Activated CD4-positive, alpha-beta T cell treated with anti-CD3 and anti-CD28 coated beads, Interleukin-2, amount 50 U/mL, for 48 hours (primary cell): ENCODE measurements around the gene ZNF552.
"Not testable (repeated sequence)": the region's sequence is repeated elsewhere in the genome, so short reads cannot be mapped to it uniquely, and the experiment has no call there.

Experiments
- DNase-seq, 2 experiments: peaks; one replicate each; pipeline ENCODE4 v3.0.0-alpha.2; 2020

The ZNF552 gene

GRCh38 chr19:57814505-57815246, at the start of gene ZNF552:
Gene ZNF552, minus strand, starts transcription at chr19:57814913. Its CDS starts 170 bp downstream, at chr19:57814743.
- DNase-seq: peak; percentile 75 to 79

DNA sequence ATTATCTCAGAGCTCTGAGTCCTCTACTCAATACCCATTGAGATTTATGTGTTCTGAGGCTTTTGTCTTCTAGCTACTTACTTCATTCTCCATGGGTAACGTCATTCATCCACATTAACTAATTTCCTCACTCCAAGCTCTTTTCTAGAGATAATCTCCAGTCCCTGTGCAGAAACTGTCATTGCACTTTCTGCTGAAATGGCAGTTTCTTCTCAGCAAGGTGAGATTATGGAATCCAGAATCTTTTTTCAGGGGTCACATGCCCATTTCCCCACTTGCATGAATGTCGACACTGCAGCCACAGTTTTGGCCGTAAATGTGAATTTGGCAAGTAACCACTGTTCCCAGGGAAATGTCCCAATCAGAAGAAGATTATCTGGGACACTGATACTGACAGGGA, 47.6 kb upstream of the ZNF552 start:
- not testable (repeated sequence) for DNase-seq

GRCh38 chr19:57854117-57854516, 39.4 kb upstream of the ZNF552 start:
- not testable (repeated sequence) for DNase-seq

- not testable (repeated sequence) for DNase-seq
Measured at GRCh38 chr19:57851812-57852603, 37.3 kb upstream of the ZNF552 start.

GRCh38 chr19:57850553-57851017, 35.9 kb upstream of the ZNF552 start:
- peak; percentile 27 to 34 for DNase-seq

GRCh38 chr19:57849666-57850473, 35.2 kb upstream of the ZNF552 start, which contains the start of gene ZNF587:
Gene ZNF587, plus strand, starts transcription at chr19:57849859. Its CDS starts 180 bp downstream, at chr19:57850039.
- DNase-seq: peak; percentile 71 to 77

DNA sequence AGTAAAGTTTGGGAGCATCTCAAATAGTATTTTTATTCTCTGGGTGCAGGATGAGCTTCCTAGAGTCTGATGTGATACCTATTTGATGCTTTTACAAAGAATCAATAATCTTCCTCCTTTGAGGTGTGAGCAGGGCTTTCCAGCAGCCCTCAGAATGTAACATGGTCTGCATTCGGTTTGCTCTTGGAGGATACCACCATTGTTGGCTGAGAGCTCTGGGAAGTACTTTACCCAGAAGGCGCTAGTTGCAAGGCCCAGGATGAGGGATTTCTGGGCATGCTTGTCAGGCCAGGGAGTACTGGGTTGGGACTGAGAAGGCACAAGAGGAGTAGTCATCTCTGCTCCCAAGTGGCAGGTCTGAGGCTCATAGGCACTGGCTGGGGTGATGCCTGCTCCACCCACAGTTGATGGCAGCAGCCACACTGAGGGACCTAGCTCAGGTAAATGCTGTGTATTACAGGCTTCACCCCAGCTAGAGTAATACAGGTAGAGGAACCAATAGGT, 34.5 kb upstream of the ZNF552 start:
- not testable (repeated sequence) for DNase-seq

DNA sequence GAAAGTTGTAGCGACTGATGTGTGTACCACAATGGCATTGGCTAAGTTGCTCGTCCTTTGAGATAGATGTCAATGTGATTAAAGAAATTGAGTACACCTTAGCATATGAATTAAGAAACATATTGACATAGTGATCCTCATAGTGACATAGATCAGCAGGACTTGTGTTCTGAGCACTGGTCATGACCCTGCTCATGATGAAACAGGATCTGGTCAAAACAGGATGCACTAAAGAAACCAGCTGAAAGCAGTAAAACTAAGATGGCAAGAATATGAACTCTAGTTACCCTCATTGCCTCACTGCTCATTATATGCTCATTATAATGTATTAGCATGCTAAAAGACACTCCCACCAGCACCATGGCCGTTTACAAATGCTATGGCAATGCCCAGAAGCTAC, 32.5 kb upstream of the ZNF552 start:
- DNase-seq: not testable (repeated sequence)

GRCh38 chr19:57841122-57841763, 26.5 kb upstream of the ZNF552 start:
- DNase-seq: no peak

- not testable (repeated sequence) for DNase-seq
Measured at GRCh38 chr19:57838622-57839191, 24.0 kb upstream of the ZNF552 start.

DNA sequence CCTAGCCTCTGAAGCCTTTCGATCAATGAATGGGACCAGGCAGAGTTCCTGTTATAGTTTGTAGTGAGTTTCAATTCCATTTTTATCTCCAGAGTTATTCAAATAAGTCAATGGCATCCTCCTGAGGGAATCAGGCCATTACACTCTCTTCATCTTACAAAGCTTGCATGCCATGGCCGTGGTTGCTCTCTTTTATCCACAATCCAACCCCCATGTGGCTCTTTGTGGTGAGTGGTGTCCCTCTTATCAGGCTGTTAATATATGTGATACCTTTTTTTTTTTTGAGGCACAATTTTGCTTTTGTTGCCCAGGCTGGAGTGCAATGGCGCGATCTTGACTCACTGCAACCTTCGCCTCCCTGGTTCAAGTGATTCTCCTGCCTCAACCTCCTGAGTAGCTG, 22.3 kb upstream of the ZNF552 start:
- DNase-seq: not testable (repeated sequence)

- peak; percentile 45 to 52 for DNase-seq
Measured at GRCh38 chr19:57830071-57830602, 15.4 kb upstream of the ZNF552 start, which contains the start of gene ZNF587B. Gene ZNF587B, plus strand, starts transcription at chr19:57830299. Its CDS starts 230 bp downstream, at chr19:57830529.

DNA sequence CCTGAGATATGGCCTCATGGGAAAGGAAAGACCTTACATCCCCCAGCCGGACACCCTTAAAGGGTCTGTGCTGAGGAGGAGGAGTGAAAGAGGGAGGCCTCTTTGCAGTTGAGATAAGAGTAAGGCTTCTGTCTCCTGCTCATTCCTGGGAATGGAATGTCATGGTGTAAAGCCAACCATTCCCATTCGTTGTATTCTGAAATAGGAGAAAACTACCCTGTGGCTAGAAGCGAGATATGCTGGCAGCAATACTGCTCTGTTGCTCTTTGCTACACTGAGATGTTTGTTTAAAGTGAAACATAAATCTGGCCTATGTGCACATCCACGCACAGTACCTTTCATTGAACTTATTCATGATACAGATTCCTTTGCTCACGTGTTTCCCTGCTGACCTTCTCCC, 14.6 kb upstream of the ZNF552 start:
- DNase-seq: no peak

DNA sequence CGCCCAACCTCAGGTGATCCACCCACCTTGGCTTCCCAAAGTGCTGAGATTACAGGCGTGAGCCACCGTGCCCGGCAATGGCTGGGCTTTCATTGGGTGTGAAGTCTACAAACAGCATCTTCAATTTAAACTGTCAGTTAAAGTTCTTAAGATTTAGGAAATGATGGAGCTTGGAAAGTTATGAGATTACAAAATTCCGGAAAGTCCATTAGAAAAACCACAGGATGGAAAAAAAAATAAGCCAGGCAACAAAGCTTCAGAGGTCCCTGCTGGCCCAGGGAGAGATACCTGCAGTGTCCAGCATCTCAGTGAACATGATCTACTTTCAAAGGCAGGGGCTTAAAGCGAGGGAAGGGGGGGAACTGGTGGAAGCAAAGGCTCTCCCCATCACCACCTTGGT, 10.8 kb upstream of the ZNF552 start:
- DNase-seq: no peak

GRCh38 chr19:57823608-57824007, 8.9 kb upstream of the ZNF552 start:
- not testable (repeated sequence) for DNase-seq

DNA sequence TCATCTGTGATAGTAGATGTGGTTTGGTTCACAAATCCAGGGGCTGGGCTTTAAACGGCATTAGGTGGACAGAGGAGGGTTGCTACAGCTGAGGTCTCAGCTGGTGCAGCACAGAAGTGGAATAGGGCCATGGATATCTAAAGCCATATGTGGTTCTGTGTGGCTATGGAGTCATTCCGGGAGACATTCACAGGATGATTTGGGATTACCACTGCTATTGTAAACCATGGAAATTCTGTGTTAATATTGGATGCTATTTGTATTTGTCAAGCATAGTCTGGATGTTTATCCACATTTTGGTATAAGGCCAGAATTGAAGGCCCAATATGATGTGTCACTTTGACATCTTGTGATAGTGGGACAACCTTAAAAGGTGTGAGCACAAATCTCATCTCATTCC, 8.4 kb upstream of the ZNF552 start:
- DNase-seq: not testable (repeated sequence)

DNA sequence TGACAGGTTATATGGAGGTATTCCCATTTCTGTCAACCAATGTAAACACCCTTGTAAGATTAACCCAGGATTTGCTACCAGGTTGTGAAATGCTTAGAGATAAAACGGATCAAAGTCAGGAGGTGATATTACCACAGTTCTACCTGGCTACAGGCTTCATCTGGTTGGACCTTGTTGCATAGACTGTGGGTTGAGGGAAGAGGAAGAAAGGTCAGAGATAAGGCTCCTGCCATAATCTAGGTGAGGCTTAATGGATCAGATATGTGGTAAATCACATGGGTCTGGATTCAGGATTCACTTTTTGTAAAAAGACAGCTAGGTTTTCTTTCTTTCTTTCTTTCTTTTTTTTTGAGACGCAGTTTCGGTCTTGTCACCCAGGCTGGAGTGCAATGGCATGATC, 6.8 kb upstream of the ZNF552 start:
- not testable (repeated sequence) for DNase-seq

- not testable (repeated sequence) for DNase-seq
Measured at GRCh38 chr19:57821095-57821494, 6.4 kb upstream of the ZNF552 start.

DNA sequence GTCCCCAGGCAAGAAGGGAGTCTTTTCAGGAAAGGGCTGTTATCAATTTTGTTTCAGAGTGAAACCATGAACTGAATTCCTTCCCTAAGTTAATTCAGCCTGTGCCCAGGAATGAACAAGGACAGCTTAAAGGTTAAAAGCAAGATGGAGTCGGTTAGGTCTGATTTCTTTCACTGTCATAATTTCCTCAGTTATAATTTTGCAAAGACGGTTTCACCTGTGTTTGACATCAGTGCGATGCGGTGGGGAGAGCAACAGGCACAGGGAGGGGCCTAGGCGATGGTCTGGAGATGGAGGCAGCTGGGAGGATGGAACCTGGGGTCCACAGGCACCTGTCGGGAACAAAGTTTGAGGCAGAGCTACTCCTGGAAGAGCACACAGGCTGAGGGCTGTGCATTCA, 5.9 kb upstream of the ZNF552 start:
- no peak for DNase-seq

GRCh38 chr19:57819475-57820148, 4.9 kb upstream of the ZNF552 start:
- peak; percentile 71 to 80 for DNase-seq

DNA sequence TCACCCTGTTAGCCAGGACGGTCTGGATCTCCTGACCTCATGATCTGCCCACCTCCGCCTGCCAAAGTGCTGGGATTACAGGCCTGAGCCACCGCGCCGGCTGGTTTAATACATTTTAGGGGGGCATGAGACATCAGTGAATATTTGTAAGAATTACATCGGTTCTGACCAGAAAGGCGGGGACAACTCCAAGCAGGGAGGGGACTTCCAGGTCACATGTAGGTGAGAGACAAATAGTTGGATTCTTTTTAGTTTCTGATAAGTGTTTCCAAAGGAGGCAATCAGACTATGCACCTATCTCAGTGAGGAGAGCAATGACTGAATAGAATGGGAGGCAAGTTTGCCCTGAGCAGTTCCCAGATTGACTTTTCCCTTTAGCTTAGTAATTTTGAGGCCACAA, 3.7 kb upstream of the ZNF552 start:
- no peak for DNase-seq
